Esophagus squamous epithelium (tissue), 4 donors: ENCODE measurements around the gene KANK2.

Experiments
- CTCF ChIP-seq, 6 experiments: fragments of 450-650 bp in 4 of 6; fragments of 200-600 bp in 2 of 6; sonication (generic) in 2 of 6; IDR thresholded peaks; one replicate each; pipeline ENCODE4 v1.5.1; 2016 to 2019; ENCODE audit warnings: antibody characterized with exemption in 6 of 6, mild to moderate bottlenecking in 4 of 6, moderate library complexity in 4 of 6
- POLR2A ChIP-seq, 4 donors: fragments of 450-650 bp; IDR thresholded peaks; one replicate each; pipeline ENCODE4 v1.6.1; 2017; ENCODE audit warnings: antibody characterized with exemption in 4 of 4, mild to moderate bottlenecking in 4 of 4, moderate library complexity in 3 of 4

GRCh38 chr19:11225172-11225571, 27.8 kb upstream of the KANK2 start:
- TF ChIP-seq CTCF (IDR thresholded peaks at IDR 0.05) (no peak), POLR2A (IDR thresholded peaks at IDR 0.05) (no peak)
